WTC11 (cell line): ENCODE data around the gene FGD5. TPM values are rescaled to one million over a fixed set of nuclear protein-coding genes. Genes with fewer than 3 reads are reported as not detected.

ENCODE experiments used
- ATAC-seq: fragments of 200-7000 bp; cut with Tn5 transposase; 2 replicates; pipeline ENCODE4 v1.10.0; 2021; ENCODE audit warnings: mild to moderate bottlenecking, moderate library complexity
- CTCF ChIA-PET: fragments of 300-600 bp; sonication (Branson Sonifier 250); formaldehyde crosslinking; loops from one replicate; lab custom pipeline; 2021; ENCODE audit warnings: antibody characterized with exemption; lab: Charles Lee
- POLR2A ChIA-PET: fragments of 350-600 bp; sonication (Branson Sonifier 250); formaldehyde crosslinking; loops from one replicate; lab custom pipeline; 2021; ENCODE audit warnings: antibody characterized with exemption; lab: Charles Lee
- DNase-seq: peaks from one replicate; pipeline ENCODE4 v3.0.0; 2021; ENCODE audit warnings: low spot score
- H3K27ac Mint-ChIP-seq: 2 replicates; pipeline ENCODE4 v1.8.0; 2021; ENCODE audit warnings: mixed read lengths
- H3K27me3 Mint-ChIP-seq: 2 replicates; pipeline ENCODE4 v1.8.0; 2021; ENCODE audit warnings: low read depth, mild to moderate bottlenecking, moderate library complexity, mixed read lengths
- H3K36me3 Mint-ChIP-seq: 2 replicates; pipeline ENCODE4 v1.8.0; 2021; ENCODE audit warnings: mixed read lengths
- H3K4me1 Mint-ChIP-seq: 2 replicates; pipeline ENCODE4 v1.8.0; 2022; ENCODE audit warnings: mixed read lengths
- H3K4me3 Mint-ChIP-seq: 2 replicates; pipeline ENCODE4 v1.8.0; 2021; ENCODE audit warnings: mild to moderate bottlenecking, moderate library complexity, mixed read lengths
- H3K9me3 Mint-ChIP-seq: 2 replicates; pipeline ENCODE4 v1.8.0; 2021; ENCODE audit warnings: mixed read lengths
- CREB1 ChIP-seq: sonication (generic); formaldehyde crosslinking; IDR thresholded peaks from 2 replicates; pipeline ENCODE4 v1.8.0; 2023; ENCODE audit warnings: mild to moderate bottlenecking, missing genetic modification reagents
- CREM ChIP-seq: sonication (generic); formaldehyde crosslinking; IDR thresholded peaks from 2 replicates; pipeline ENCODE4 v1.8.1; 2022; ENCODE audit warnings: mild to moderate bottlenecking, missing genetic modification reagents, moderate library complexity
- CTCF ChIP-seq: fragments of 200-600 bp; IDR thresholded peaks from 2 replicates; pipeline ENCODE4 v1.8.0; 2022; ENCODE audit warnings: antibody characterized with exemption
- FOXK1 ChIP-seq: sonication (generic); formaldehyde crosslinking; IDR thresholded peaks from 2 replicates; pipeline ENCODE4 v1.8.0; 2022; ENCODE audit warnings: mild to moderate bottlenecking, moderate library complexity, missing genetic modification reagents
- FOXP4 ChIP-seq: sonication (generic); formaldehyde crosslinking; IDR thresholded peaks from 2 replicates; pipeline ENCODE4 v1.8.0; 2022; ENCODE audit warnings: mild to moderate bottlenecking, missing genetic modification reagents
- GRHL2 ChIP-seq: fragments of 250-450 bp; sonication (Bioruptor Pico); IDR thresholded peaks from 2 replicates; pipeline ENCODE4 v1.8.0; 2022; ENCODE audit warnings: mild to moderate bottlenecking, moderate library complexity; ENCODE audit not compliant: insufficient replicate concordance, severe bottlenecking
- HMGA2 ChIP-seq: fragments of 250-450 bp; sonication (Bioruptor Pico); IDR thresholded peaks from 2 replicates; pipeline ENCODE4 v1.4.0; 2021; ENCODE audit warnings: mild to moderate bottlenecking, moderate library complexity
- IRF1 ChIP-seq: sonication (generic); formaldehyde crosslinking; IDR thresholded peaks from 2 replicates; pipeline ENCODE4 v1.8.0; 2023; ENCODE audit warnings: missing genetic modification reagents
- MXD4 ChIP-seq: fragments of 250-450 bp; sonication (Bioruptor Pico); IDR thresholded peaks from 2 replicates; pipeline ENCODE4 v1.8.0; 2021; ENCODE audit warnings: mild to moderate bottlenecking, moderate library complexity, borderline replicate concordance
- NFATC4 ChIP-seq: fragments of 250-450 bp; sonication (Bioruptor Pico); IDR thresholded peaks from 2 replicates; pipeline ENCODE4 v1.9.0; 2021; ENCODE audit warnings: mild to moderate bottlenecking
- TCF7 ChIP-seq: sonication (generic); formaldehyde crosslinking; IDR thresholded peaks from 2 replicates; pipeline ENCODE4 v1.8.0; 2022; ENCODE audit warnings: mild to moderate bottlenecking, low read depth, missing genetic modification reagents, moderate library complexity
- TEAD4 ChIP-seq: sonication (generic); formaldehyde crosslinking; IDR thresholded peaks from 2 replicates; pipeline ENCODE4 v1.8.0; 2022; ENCODE audit warnings: mild to moderate bottlenecking, missing genetic modification reagents
- USF1 ChIP-seq: sonication (generic); formaldehyde crosslinking; IDR thresholded peaks from 2 replicates; pipeline ENCODE4 v1.8.0; 2022; ENCODE audit warnings: mild to moderate bottlenecking, missing genetic modification reagents
- ZMAT4 ChIP-seq: fragments of 250-450 bp; sonication (Bioruptor Pico); IDR thresholded peaks from 2 replicates; pipeline ENCODE4 v1.9.0; 2021; ENCODE audit warnings: mild to moderate bottlenecking
- ZNF138 ChIP-seq: sonication (generic); formaldehyde crosslinking; conservative IDR thresholded peaks from 2 replicates; pipeline ENCODE4 v1.8.1; 2022; ENCODE audit warnings: mild to moderate bottlenecking, moderate library complexity, missing genetic modification reagents
- ZNF317 ChIP-seq: sonication (generic); formaldehyde crosslinking; IDR thresholded peaks from 2 replicates; pipeline ENCODE4 v1.8.1; 2023; ENCODE audit warnings: low read depth, mild to moderate bottlenecking, moderate library complexity, missing genetic modification reagents, borderline replicate concordance
- ZNF396 ChIP-seq: fragments of 250-450 bp; sonication (Bioruptor Pico); IDR thresholded peaks from 2 replicates; pipeline ENCODE4 v1.8.0; 2021; ENCODE audit warnings: mild to moderate bottlenecking, moderate library complexity, borderline replicate concordance
- ZNF416 ChIP-seq: fragments of 250-450 bp; sonication (Bioruptor Pico); IDR thresholded peaks from 2 replicates; pipeline ENCODE4 v1.9.0; 2021; ENCODE audit warnings: mild to moderate bottlenecking, inconsistent platforms
- ZNF512 ChIP-seq: sonication (generic); formaldehyde crosslinking; IDR thresholded peaks from 2 replicates; pipeline ENCODE4 v1.8.1; 2022; ENCODE audit warnings: missing genetic modification reagents, borderline replicate concordance
- ZNF671 ChIP-seq: fragments of 250-450 bp; sonication (Bioruptor Pico); IDR thresholded peaks from 2 replicates; pipeline ENCODE4 v1.8.0; 2021; ENCODE audit warnings: mild to moderate bottlenecking
- total RNA-seq: library from RNA; stranded (reverse); gene quantifications from 3 replicates; pipeline ENCODE4 v1.2.3, GENCODE V29; 2021

FGD5 gene
- total RNA-seq, 1 experiment from 2014 or later: 18.3 TPM

- CTCF ChIA-PET: no interaction called here
- Mint-ChIP-seq H3K36me3 (no peaks in the 10 kb centered on the region), H3K4me3 (no peak overlapping the region), H3K9me3 (no peaks in the 10 kb centered on the region), H3K27me3 (no peaks in the 10 kb centered on the region), H3K27ac (no peak overlapping the region), H3K4me1 (peaks cover 14% of the 10 kb centered on the region)
- ATAC-seq: no peak
- POLR2A ChIA-PET: no interaction called here
- no peak for DNase-seq
- no peak for TF ChIP-seq FOXP4
- TF ChIP-seq ZNF416 (CRISPR knock-in tag): no peak
- TF ChIP-seq ZNF396 (CRISPR knock-in tag): no peak
- no peak for TF ChIP-seq GRHL2
- no peak for TF ChIP-seq CTCF
- TF ChIP-seq TEAD4: no peak
- no peak for TF ChIP-seq ZNF671 (CRISPR knock-in tag)
- TF ChIP-seq ZNF317 (CRISPR knock-in tag): no peak
- TF ChIP-seq FOXK1 (CRISPR knock-in tag): no peak
- no peak for TF ChIP-seq ZMAT4 (CRISPR knock-in tag)
- no peak for TF ChIP-seq ZNF138 (CRISPR knock-in tag)
- TF ChIP-seq IRF1 (CRISPR knock-in tag): no peak
- TF ChIP-seq USF1 (CRISPR knock-in tag): no peak
- TF ChIP-seq CREM (CRISPR knock-in tag): no peak
- no peak for TF ChIP-seq TCF7 (CRISPR knock-in tag)
- no peak for TF ChIP-seq NFATC4
- no peak for TF ChIP-seq HMGA2 (CRISPR knock-in tag)
- no peak for TF ChIP-seq CREB1 (CRISPR knock-in tag)
These were observed 49.3 kb downstream of the FGD5 start for GRCh38 chr3:14867936-14868570.

- ChIA-PET CTCF (no interaction called here), POLR2A (no interaction called here)
- no peaks in the 10 kb centered on the region for H3K9me3 Mint-ChIP-seq
- H3K27ac Mint-ChIP-seq: no peak overlapping the region
- ATAC-seq (no peak), DNase-seq (no peak)
- no peaks in the 10 kb centered on the region for H3K27me3 Mint-ChIP-seq
- H3K4me1 Mint-ChIP-seq: no peaks in the 10 kb centered on the region
- H3K4me3 Mint-ChIP-seq: no peak overlapping the region
- TF ChIP-seq CREM (CRISPR knock-in tag): no peak
- no peak for TF ChIP-seq ZNF512 (CRISPR knock-in tag)
- no peak for TF ChIP-seq MXD4 (CRISPR knock-in tag)
- no peaks in the 10 kb centered on the region for H3K36me3 Mint-ChIP-seq
These were observed 51.4 kb downstream of the FGD5 start for GRCh38 chr3:14869917-14870782.
